Brain microvascular endothelial cell (primary cell): ENCODE results near the gene TENT4A.

Experiments
- DNase-seq: peaks from one replicate; pipeline ENCODE4 v3.0.0-alpha.2; 2020
- H3K27ac ChIP-seq: fragments of 250-450 bp; sonication (Bioruptor Pico); 2 replicates; pipeline ENCODE4 v1.5.1; 2020; ENCODE audit warnings: mild to moderate bottlenecking, moderate library complexity
- H3K27me3 ChIP-seq: fragments of 250-450 bp; sonication (Bioruptor Pico); replicated peaks from 2 replicates; pipeline ENCODE4 v1.5.1; 2020; ENCODE audit warnings: mild to moderate bottlenecking
- H3K36me3 ChIP-seq: fragments of 250-450 bp; sonication (Bioruptor Pico); replicated peaks from 2 replicates; pipeline ENCODE4 v1.5.1; 2020; ENCODE audit warnings: mild to moderate bottlenecking
- H3K4me3 ChIP-seq: 2 replicates; pipeline ENCODE4 v1.5.1; 2011; ENCODE audit warnings: low read depth, mild to moderate bottlenecking, control low read depth, low read length, moderate library complexity
- in situ Hi-C: cut with HindIII; loops from 2 replicates; pipeline ENCODE4 v1.10.0; 2017; ENCODE audit warnings: low sequenced_read_pairs, low pct_ligation_motif_present
- TF ChIP-seq, protein P1 (sequence below): IDR thresholded peaks from 2 replicates; pipeline ENCODE4 v1.5.1; 2011; ENCODE audit warnings: low read depth, mild to moderate bottlenecking, moderate library complexity, low read length, control low read depth, inconsistent platforms; ENCODE audit errors: missing control alignments

TENT4A gene

DNA sequence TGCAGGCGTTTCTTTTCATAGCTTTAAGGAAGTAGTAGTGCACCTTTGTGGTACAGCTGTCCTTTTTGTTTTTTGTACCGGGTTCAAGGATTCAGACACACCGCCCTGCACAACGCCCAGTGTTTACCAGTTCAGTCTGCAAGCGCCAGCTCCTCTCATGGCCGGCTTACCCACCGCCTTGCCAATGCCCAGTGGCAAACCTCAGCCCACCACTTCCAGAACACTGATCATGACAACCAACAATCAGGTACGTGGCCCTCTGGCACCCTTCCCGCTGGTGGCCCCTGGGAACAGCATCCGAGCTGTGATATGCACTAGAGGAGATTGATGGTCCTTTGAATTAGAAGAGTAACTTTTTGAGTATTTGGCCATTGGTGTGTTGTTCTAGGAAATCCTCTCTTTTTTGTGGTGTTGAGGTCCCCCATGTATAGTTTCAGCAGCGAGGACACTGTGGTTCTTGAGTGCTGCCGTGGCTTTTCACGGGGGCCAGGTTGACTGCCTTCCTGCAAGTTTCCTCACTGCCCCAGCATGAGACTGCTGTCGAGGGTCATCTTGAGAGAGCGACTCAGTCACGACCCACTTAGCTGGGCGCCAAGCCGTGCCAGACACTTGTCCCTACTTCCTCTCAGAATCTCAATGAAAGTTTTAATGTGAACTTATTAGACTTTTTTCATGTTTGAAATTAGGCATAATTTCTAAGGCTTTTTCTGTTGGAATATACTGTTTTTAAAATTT is 37.9 kb downstream of the TENT4A start:
- no peaks in the 10 kb centered on the region for H3K27me3 ChIP-seq
- H3K4me3 ChIP-seq: no peak overlapping the region
- TF ChIP-seq, protein P1, sequence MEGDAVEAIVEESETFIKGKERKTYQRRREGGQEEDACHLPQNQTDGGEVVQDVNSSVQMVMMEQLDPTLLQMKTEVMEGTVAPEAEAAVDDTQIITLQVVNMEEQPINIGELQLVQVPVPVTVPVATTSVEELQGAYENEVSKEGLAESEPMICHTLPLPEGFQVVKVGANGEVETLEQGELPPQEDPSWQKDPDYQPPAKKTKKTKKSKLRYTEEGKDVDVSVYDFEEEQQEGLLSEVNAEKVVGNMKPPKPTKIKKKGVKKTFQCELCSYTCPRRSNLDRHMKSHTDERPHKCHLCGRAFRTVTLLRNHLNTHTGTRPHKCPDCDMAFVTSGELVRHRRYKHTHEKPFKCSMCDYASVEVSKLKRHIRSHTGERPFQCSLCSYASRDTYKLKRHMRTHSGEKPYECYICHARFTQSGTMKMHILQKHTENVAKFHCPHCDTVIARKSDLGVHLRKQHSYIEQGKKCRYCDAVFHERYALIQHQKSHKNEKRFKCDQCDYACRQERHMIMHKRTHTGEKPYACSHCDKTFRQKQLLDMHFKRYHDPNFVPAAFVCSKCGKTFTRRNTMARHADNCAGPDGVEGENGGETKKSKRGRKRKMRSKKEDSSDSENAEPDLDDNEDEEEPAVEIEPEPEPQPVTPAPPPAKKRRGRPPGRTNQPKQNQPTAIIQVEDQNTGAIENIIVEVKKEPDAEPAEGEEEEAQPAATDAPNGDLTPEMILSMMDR: no peak
- no peak for DNase-seq
- no peak overlapping the region for H3K27ac ChIP-seq
- H3K36me3 ChIP-seq: peaks cover 53% of the 10 kb centered on the region
- in situ Hi-C loops: no loop called here

DNA sequence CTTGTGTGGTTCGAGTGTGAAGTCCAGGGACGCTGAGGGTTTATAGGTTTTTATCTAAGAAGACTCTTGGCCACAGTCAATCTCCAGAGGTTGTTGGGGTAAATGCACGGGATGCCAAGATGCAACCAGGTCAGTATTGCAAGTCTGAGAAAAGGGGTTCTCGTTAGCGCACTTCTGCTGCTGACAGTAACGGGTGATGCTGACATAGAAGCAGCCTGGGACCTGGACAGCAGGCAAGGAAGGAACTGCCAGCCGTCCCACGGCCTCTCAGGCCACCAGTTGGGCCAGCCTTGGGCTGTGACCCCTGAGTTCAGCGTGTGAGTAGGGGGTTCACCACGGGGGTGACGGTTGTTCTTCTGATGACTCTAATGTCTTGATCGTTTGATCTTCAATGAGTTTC is 39.0 kb downstream of the TENT4A start:
- Histone ChIP-seq H3K27ac (no peak overlapping the region), H3K27me3 (no peaks in the 10 kb centered on the region), H3K36me3 (peaks cover 56% of the 10 kb centered on the region), H3K4me3 (no peak overlapping the region)
- DNase-seq: no peak
- TF ChIP-seq, protein P1: no peak
- in situ Hi-C loops: no loop called here

DNA sequence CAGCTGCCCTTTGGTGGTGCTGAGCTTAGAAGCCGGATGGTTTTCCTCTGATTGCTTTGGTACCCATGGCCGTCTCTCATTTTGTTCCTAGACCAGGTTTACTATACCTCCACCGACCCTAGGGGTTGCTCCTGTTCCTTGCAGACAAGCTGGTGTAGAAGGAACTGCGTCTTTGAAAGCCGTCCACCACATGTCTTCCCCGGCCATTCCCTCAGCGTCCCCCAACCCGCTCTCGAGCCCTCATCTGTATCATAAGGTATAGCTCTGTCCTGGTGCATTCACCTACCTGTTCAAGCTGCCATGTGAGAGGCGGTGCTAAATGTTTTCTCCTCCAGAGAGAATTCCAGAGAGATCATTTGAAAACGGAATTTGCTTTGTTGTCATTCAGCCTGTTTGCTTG is 39.5 kb downstream of the TENT4A start:
- TF ChIP-seq, protein P1: no peak
- Histone ChIP-seq H3K36me3 (peaks cover 60% of the 10 kb centered on the region), H3K4me3 (no peak overlapping the region), H3K27ac (no peak overlapping the region), H3K27me3 (no peaks in the 10 kb centered on the region)
- in situ Hi-C loops: no loop called here
- no peak for DNase-seq

DNA sequence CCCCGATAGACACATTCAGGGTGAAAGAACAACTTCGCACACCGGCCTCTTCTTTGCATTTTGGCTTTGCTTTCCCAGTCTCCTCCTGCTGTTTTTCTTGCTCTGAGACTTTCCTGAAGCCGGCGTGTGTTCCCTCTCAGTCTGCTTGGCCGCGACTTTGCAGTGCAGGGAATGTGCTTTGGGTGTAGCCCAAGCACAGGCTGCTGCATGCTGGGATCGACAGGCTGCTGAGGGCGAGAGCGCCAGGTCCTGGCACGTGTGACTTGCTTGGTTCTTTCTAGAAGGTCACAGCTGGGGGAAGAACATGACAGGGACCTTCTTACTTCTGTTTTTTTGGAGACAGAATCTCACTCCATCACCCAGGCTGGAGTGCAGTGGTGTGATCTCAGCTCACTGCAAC is 40.6 kb downstream of the TENT4A start:
- H3K27ac ChIP-seq: no peak overlapping the region
- in situ Hi-C loops: no loop called here
- TF ChIP-seq, protein P1: no peak
- no peak for DNase-seq
- no peak overlapping the region for H3K4me3 ChIP-seq
- H3K27me3 ChIP-seq: no peaks in the 10 kb centered on the region
- peaks cover 66% of the 10 kb centered on the region for H3K36me3 ChIP-seq

DNA sequence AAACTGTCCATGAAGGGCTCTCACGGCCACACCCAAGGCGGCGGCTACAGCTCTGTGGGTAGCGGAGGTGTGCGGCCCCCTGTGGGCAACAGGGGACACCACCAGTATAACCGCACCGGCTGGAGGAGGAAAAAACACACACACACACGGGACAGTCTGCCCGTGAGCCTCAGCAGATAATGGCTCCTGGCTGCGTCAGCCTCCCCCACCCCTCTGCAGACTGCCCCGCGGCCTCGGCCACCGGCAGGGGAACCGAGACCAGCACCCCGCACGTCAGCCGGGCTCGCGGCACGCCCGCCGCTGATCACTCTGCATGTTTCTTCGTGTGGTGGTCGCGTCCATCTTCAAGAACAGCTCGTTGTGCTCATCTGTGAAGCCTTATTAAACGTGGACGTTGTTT is 41.5 kb downstream of the TENT4A start:
- DNase-seq: no peak
- in situ Hi-C loops: no loop called here
- no peak overlapping the region for H3K27ac ChIP-seq
- H3K36me3 ChIP-seq: peaks cover 67% of the 10 kb centered on the region
- TF ChIP-seq, protein P1: no peak
- H3K27me3 ChIP-seq: no peaks in the 10 kb centered on the region
- no peak overlapping the region for H3K4me3 ChIP-seq

DNA sequence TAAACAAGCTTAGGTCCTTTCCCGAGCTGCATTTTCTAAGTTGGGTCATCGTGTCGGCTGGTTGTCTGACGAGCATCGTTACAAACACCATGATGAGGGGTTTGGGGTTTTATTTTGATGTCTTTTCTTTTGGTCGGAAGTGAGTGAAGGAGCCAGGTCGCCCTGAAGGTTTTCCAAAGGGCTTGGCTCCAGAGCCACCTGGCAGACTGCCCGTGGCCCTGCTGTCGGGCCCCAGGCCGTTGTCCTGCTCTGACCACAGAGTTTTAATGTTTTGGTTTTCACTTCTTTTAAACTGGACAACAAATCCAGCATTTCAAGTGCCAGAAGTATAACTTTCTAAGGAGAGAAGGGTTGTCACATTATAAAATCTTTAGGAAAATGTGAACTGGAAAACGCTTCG is 42.3 kb downstream of the TENT4A start:
- no peak for DNase-seq
- in situ Hi-C loops: no loop called here
- Histone ChIP-seq H3K36me3 (peaks cover 63% of the 10 kb centered on the region), H3K27ac (no peak overlapping the region), H3K27me3 (no peaks in the 10 kb centered on the region), H3K4me3 (no peak overlapping the region)
- TF ChIP-seq, protein P1: no peak
